H1 (cell line): ENCODE measurements around the gene GALNT6. TPM values are rescaled to one million over a fixed set of nuclear protein-coding genes. Genes with fewer than 3 reads are reported as not detected.

Experiments
- CTCF ChIA-PET: fragments of 300-600 bp; sonication (Branson Sonifier 250); formaldehyde crosslinking; loops from one replicate; lab custom pipeline; 2021; ENCODE audit not compliant: partially characterized antibody; lab: Charles Lee
- POLR2A ChIA-PET: fragments of 300-600 bp; sonication (Branson Sonifier 250); formaldehyde crosslinking; loops from one replicate; lab custom pipeline; 2021; ENCODE audit warnings: inconsistent platforms; ENCODE audit not compliant: partially characterized antibody; lab: Charles Lee
- DNase-seq, 2 experiments: peaks; one replicate each; pipeline versions ENCODE4 v3.0.0 to v3.0.0-alpha.2; 2010 to 2022; ENCODE audit warnings: low spot score in 2 of 2, low read depth in 1 of 2, mixed read lengths in 1 of 2
- FAIRE-seq: peaks from 2 replicates; lab custom pipeline; 2011; peaks lifted over from hg19 to GRCh38; lab: Jason Lieb, UNC
- H2AFZ ChIP-seq: 2 replicates; pipeline ENCODE4 v1.8.1; 2012; ENCODE audit warnings: low read length, inconsistent platforms
- H2AK5ac ChIP-seq: 2 replicates; pipeline ENCODE4 v1.6.1; 2013; ENCODE audit warnings: low read depth, low read length
- H2BK120ac ChIP-seq: replicated peaks from 2 replicates; pipeline ENCODE3; 2013; ENCODE audit warnings: low read depth, low read length, inconsistent platforms
- H2BK12ac ChIP-seq: 2 replicates; pipeline ENCODE4 v1.6.1; 2013; ENCODE audit warnings: low read depth, low read length
- H2BK15ac ChIP-seq: 2 replicates; pipeline ENCODE4 v1.6.1; 2013; ENCODE audit warnings: low read length
- H2BK20ac ChIP-seq: 2 replicates; pipeline ENCODE4 v1.6.1; 2013; ENCODE audit warnings: low read length
- H2BK5ac ChIP-seq: 2 replicates; pipeline ENCODE4 v1.6.1; 2013; ENCODE audit warnings: low read depth, low read length
- H3K14ac ChIP-seq: 2 replicates; pipeline ENCODE4 v1.6.1; 2013; ENCODE audit warnings: inconsistent platforms; ENCODE audit not compliant: insufficient read length
- H3K18ac ChIP-seq: 2 replicates; pipeline ENCODE4 v1.6.1; 2013; ENCODE audit warnings: low read length; ENCODE audit errors: extremely low read depth
- H3K23ac ChIP-seq: 2 replicates; pipeline ENCODE4 v1.6.1; 2013; ENCODE audit warnings: inconsistent platforms; ENCODE audit not compliant: insufficient read length
- H3K23me2 ChIP-seq: 2 replicates; pipeline ENCODE4 v1.6.1; 2013; ENCODE audit warnings: low read depth, low read length
- H3K27ac ChIP-seq: 2 replicates; pipeline ENCODE4 v1.6.1; 2011; ENCODE audit warnings: low read depth, low read length, inconsistent platforms
- H3K27me3 ChIP-seq, 4 experiments: replicated peaks in 1 of 4; 1 replicate in 1 of 4; 2 replicates in 3 of 4; pipeline versions ENCODE4 v1.6.1 to v1.8.1; 2011 to 2013; ENCODE audit warnings: low read length in 3 of 4, mild to moderate bottlenecking in 3 of 4, inconsistent platforms in 2 of 4, mixed read lengths in 2 of 4, moderate library complexity in 1 of 4; ENCODE audit not compliant: control insufficient read depth in 3 of 4, insufficient read depth in 3 of 4; ENCODE audit errors: extremely low read depth in 1 of 4
- H3K36me3 ChIP-seq, 4 experiments: 2 replicates each; pipeline versions ENCODE4 v1.6.1 to v1.8.1; 2011 to 2013; ENCODE audit warnings: mild to moderate bottlenecking in 4 of 4, low read length in 3 of 4, moderate library complexity in 2 of 4, control low read depth in 1 of 4, inconsistent platforms in 1 of 4; ENCODE audit not compliant: insufficient read depth in 4 of 4, control insufficient read depth in 2 of 4
- H3K4ac ChIP-seq: replicated peaks from 2 replicates; pipeline ENCODE3; 2013; ENCODE audit warnings: low read length, low read depth, mixed read lengths, inconsistent platforms; ENCODE audit not compliant: insufficient read length
- H3K4me1 ChIP-seq, 4 experiments: replicated peaks in 1 of 4; 1 replicate in 1 of 4; 2 replicates in 3 of 4; pipeline versions ENCODE4 v1.6.1 to v1.8.1; 2011 to 2013; ENCODE audit warnings: low read length in 3 of 4, inconsistent platforms in 2 of 4, mixed read lengths in 1 of 4; ENCODE audit not compliant: insufficient read depth in 4 of 4, control insufficient read depth in 3 of 4
- H3K4me2 ChIP-seq, 2 experiments: 2 replicates each; pipeline versions ENCODE4 v1.6.1 to v1.8.1; 2011 to 2013; ENCODE audit warnings: low read depth in 2 of 2, low read length in 2 of 2, control low read depth in 1 of 2, inconsistent platforms in 1 of 2, mild to moderate bottlenecking in 1 of 2; ENCODE audit not compliant: insufficient read depth in 1 of 2
- H3K4me3 ChIP-seq, 4 experiments: fragments of 200-600, 300-600 bp in 1 of 4; sonication (generic), shearing (Covaris generic), sonication (Bioruptor Twin) in 1 of 4; 2 replicates each; pipeline versions ENCODE4 v1.5.1 to v1.8.1; 2011 to 2016; ENCODE audit warnings: low read length in 4 of 4, low read depth in 3 of 4, control low read depth in 2 of 4, inconsistent platforms in 2 of 4, mild to moderate bottlenecking in 2 of 4, mixed read lengths in 1 of 4, moderate library complexity in 1 of 4; ENCODE audit not compliant: insufficient read depth in 2 of 4; ENCODE audit errors: extremely low read depth in 1 of 4
- H3K56ac ChIP-seq: replicated peaks from 2 replicates; pipeline ENCODE3; 2013; ENCODE audit warnings: low read depth, mild to moderate bottlenecking, mixed read lengths, low read length, inconsistent platforms; ENCODE audit not compliant: insufficient read length
- H3K79me1 ChIP-seq: 2 replicates; pipeline ENCODE4 v1.6.1; 2013; ENCODE audit warnings: low read depth, low read length, control low read depth
- H3K79me2 ChIP-seq, 2 experiments: 2 replicates each; pipeline versions ENCODE4 v1.6.1 to v1.8.1; 2012 to 2013; ENCODE audit warnings: low read length in 2 of 2, mild to moderate bottlenecking in 2 of 2, inconsistent platforms in 1 of 2; ENCODE audit not compliant: insufficient read depth in 2 of 2, control insufficient read depth in 1 of 2
- H3K9ac ChIP-seq, 4 experiments: replicated peaks in 1 of 4; 1 replicate in 1 of 4; 2 replicates in 3 of 4; pipeline versions ENCODE4 v1.6.1 to v1.8.1; 2011 to 2013; ENCODE audit warnings: low read depth in 3 of 4, low read length in 3 of 4, control low read depth in 2 of 4, mild to moderate bottlenecking in 2 of 4, moderate library complexity in 2 of 4, inconsistent platforms in 1 of 4; ENCODE audit errors: extremely low read depth in 1 of 4
- H3K9me3 ChIP-seq, 2 experiments: 2 replicates each; pipeline versions ENCODE4 v1.6.1 to v1.8.1; 2012 to 2013; ENCODE audit warnings: mild to moderate bottlenecking in 2 of 2, moderate library complexity in 2 of 2, control low read depth in 1 of 2, inconsistent platforms in 1 of 2, low read depth in 1 of 2, low read length in 1 of 2, mixed read lengths in 1 of 2; ENCODE audit not compliant: insufficient read depth in 2 of 2
- H4K20me1 ChIP-seq, 2 experiments: replicated peaks in 1 of 2; 2 replicates each; pipeline versions ENCODE3 to v1.8.1; 2011 to 2013; ENCODE audit warnings: inconsistent platforms in 2 of 2, low read length in 2 of 2, mild to moderate bottlenecking in 1 of 2; ENCODE audit not compliant: insufficient read depth in 2 of 2, control insufficient read depth in 1 of 2
- H4K5ac ChIP-seq: 2 replicates; pipeline ENCODE4 v1.6.1; 2013; ENCODE audit warnings: low read length, low read depth, mixed read lengths, inconsistent platforms; ENCODE audit not compliant: insufficient read length
- H4K8ac ChIP-seq: 2 replicates; pipeline ENCODE4 v1.8.0; 2013; ENCODE audit warnings: mild to moderate bottlenecking, moderate library complexity, low read length, inconsistent platforms; ENCODE audit not compliant: insufficient read depth; ENCODE audit errors: extremely low read depth
- H4K91ac ChIP-seq: replicated peaks from 2 replicates; pipeline ENCODE3; 2013; ENCODE audit warnings: low read length, mixed read lengths, inconsistent platforms; ENCODE audit not compliant: insufficient read length
- POU5F1 ChIP-seq: IDR thresholded peaks from 2 replicates; pipeline ENCODE4 v1.6.1; 2011; ENCODE audit warnings: low read depth, mild to moderate bottlenecking, low read length, moderate library complexity
- WGBS, 2 experiments: shearing (Covaris generic) in 1 of 2; methylation state at CpG; one replicate each; pipeline versions ENCODE4 v1.1.6 to v1.1.7; 2013 to 2015; ENCODE audit warnings: low lambda C conversion rate in 2 of 2, mixed read lengths in 2 of 2, inconsistent platforms in 1 of 2, low coverage in 1 of 2, missing lambda C conversion rate in 1 of 2; ENCODE audit not compliant: insufficient replicate concordance in 2 of 2, insufficient coverage in 1 of 2, insufficient read length in 1 of 2; ENCODE audit errors: extremely low coverage in 1 of 2, missing lambda C conversion rate in 1 of 2; 5-methylcytosine and 5-hydroxymethylcytosine counted together
- polyA plus RNA-seq, 7 experiments: library from polyadenylated mRNA; depleted of rRNA in 3 of 7; stranded (reverse) in 5 of 7; unstranded in 2 of 7; fragments of >200 nt in 5 of 7; fragments of 200-250 nt in 2 of 7; gene quantifications; 1 replicate in 5 of 7; 2 replicates in 1 of 7; 4 replicates in 1 of 7; pipeline versions ENCODE4 v1.2.1 to v1.2.3, GENCODE V29; 2011 to 2013; ENCODE audit warnings: missing spikeins in 2 of 7, mixed read lengths in 2 of 7
- total RNA-seq: library from RNA; stranded (reverse); fragmentation: NEBNext Ultra II Directional; extraction: Animal tissue kit (Norgen Biotek cat#: 25700); gene quantifications from 2 replicates; pipeline ENCODE4 v1.2.1, GENCODE V29; 2021

The GALNT6 gene
- total and polyA plus RNA-seq, 2 of the 8 experiments (the other 6 are each of a cell fraction or from before 2014, with no cell fraction given) = 5.8 to 10.7 TPM

- FAIRE-seq = no peak
- H3K23me2 ChIP-seq = no peaks in the 10 kb centered on the region
- H3K18ac ChIP-seq = no peak overlapping the region; the same call in 1 of the 2 replicates
- no peak overlapping the region; the same call in 1 of the 2 replicates for H2BK20ac ChIP-seq
- no peaks in the 10 kb centered on the region; a peak in 1 of 7 replicates for H3K27me3 ChIP-seq
- no peak overlapping the region for H3K23ac ChIP-seq
- peak overlapping the region; percentile 41; the same call in 1 of the 2 replicates for H2BK5ac ChIP-seq
- WGBS, 2 experiments = 84% methylated on average over 3 of the region's 3 CpGs; no CpG with 5 or more reads in 1 of the 2 experiments
- ChIA-PET CTCF (interaction anchor here (0.7 to 3.1 kb wide), 4 partner anchors 9 to 49 kb away, joined by 3 to 11 read pairs (median 4); partner anchors contain the start of gene SMAGP), POLR2A (interaction anchor here (0.7 to 1.9 kb wide), 3 partner anchors 8 to 101 kb away, joined by 3 to 5 read pairs (median 4); partner anchors contain the start of gene POU6F1)
- H3K14ac ChIP-seq = no peak overlapping the region
- peaks cover 2 to 16% (median 7%) of the 10 kb centered on the region in 4 experiments; a peak in 6 of 7 replicates for H3K4me1 ChIP-seq
- peak overlapping the region; percentile 45 for H2BK12ac ChIP-seq
- H3K79me1 ChIP-seq = no peaks in the 10 kb centered on the region
- H2AFZ ChIP-seq = peak overlapping the region; percentile 65; the same call in 1 of the 2 replicates
- no peak overlapping the region for H2AK5ac ChIP-seq
- H3K9me3 ChIP-seq = no peaks in the 10 kb centered on the region
- H2BK120ac ChIP-seq = no peak overlapping the region
- H3K4ac ChIP-seq = no peak overlapping the region
- H4K20me1 ChIP-seq = no peaks in the 10 kb centered on the region
- no peak overlapping the region for H3K27ac ChIP-seq
- no peak overlapping the region for H4K91ac ChIP-seq
- no peak overlapping the region for H4K5ac ChIP-seq
- no peaks in the 10 kb centered on the region for H3K79me2 ChIP-seq
- DNase-seq = no peak
- no peak overlapping the region for H3K56ac ChIP-seq
- no peak overlapping the region for H3K9ac ChIP-seq
- H3K4me2 ChIP-seq = peak overlapping the region in 1 of 2 experiments; percentile 35; a peak in 2 of 4 replicates
- H4K8ac ChIP-seq = no peak overlapping the region
- peak overlapping the region; percentile 1; the same call in 1 of the 2 replicates for H2BK15ac ChIP-seq
- no peaks in the 10 kb centered on the region for H3K36me3 ChIP-seq
- no peak for TF ChIP-seq POU5F1
- no peak overlapping the region for H3K4me3 ChIP-seq
Observed at GRCh38 chr12:51318846-51319599, 72.2 kb downstream of the GALNT6 start.
